Measurements from ENCODE around the gene RABAC1.

RABAC1 gene

DNA sequence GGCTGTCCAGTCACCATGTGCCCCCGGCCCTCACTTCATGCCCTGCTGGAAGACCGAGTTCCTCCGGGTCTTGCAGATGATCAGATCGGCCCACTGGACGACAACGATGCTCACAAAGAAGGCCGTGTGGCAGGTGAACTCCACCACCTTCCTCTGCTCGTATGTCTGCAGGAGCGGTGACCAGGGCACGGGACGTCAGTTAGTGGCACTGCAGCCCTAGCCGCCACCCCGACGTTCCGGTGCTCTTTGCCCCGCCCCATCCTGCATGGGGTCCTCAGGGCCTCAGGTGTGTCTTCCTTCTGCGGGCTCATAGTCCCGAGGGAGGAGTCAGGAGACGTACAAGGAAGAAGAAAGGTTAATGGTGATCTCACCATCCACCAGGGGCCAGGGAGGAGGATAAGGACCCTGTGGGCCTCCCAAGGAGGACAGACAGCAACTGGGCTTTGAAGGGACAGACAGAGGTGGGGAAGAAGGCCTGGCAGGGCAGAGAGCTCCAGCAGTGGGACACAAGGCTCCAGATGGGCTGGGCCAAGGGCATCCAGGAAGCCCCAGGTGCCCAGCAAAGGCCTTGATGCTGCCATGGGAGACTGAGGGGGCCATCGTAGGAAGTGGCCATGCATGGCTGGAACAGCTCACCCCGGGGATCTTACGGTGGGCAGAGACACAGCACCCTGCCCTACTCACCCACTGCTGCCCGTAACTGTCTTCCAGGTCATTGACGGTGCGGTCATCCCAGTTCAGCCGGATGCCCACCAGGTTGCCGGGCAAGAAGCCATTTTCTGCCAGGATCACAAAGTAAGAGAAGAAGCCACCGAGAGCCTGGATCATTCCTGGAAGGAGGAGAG lies 9.9 kb upstream of the RABAC1 start:
- no peak overlapping the region for H3K4me3 ChIP-seq (ENCODE audit: low read depth, low read length)
- DNase-seq (ENCODE audit: low read depth) = no peak
- TF ChIP-seq, protein P1, sequence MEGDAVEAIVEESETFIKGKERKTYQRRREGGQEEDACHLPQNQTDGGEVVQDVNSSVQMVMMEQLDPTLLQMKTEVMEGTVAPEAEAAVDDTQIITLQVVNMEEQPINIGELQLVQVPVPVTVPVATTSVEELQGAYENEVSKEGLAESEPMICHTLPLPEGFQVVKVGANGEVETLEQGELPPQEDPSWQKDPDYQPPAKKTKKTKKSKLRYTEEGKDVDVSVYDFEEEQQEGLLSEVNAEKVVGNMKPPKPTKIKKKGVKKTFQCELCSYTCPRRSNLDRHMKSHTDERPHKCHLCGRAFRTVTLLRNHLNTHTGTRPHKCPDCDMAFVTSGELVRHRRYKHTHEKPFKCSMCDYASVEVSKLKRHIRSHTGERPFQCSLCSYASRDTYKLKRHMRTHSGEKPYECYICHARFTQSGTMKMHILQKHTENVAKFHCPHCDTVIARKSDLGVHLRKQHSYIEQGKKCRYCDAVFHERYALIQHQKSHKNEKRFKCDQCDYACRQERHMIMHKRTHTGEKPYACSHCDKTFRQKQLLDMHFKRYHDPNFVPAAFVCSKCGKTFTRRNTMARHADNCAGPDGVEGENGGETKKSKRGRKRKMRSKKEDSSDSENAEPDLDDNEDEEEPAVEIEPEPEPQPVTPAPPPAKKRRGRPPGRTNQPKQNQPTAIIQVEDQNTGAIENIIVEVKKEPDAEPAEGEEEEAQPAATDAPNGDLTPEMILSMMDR (conservative IDR thresholded peaks at IDR 0.05; ENCODE audit: low read depth, low read length) = no peak

DNA sequence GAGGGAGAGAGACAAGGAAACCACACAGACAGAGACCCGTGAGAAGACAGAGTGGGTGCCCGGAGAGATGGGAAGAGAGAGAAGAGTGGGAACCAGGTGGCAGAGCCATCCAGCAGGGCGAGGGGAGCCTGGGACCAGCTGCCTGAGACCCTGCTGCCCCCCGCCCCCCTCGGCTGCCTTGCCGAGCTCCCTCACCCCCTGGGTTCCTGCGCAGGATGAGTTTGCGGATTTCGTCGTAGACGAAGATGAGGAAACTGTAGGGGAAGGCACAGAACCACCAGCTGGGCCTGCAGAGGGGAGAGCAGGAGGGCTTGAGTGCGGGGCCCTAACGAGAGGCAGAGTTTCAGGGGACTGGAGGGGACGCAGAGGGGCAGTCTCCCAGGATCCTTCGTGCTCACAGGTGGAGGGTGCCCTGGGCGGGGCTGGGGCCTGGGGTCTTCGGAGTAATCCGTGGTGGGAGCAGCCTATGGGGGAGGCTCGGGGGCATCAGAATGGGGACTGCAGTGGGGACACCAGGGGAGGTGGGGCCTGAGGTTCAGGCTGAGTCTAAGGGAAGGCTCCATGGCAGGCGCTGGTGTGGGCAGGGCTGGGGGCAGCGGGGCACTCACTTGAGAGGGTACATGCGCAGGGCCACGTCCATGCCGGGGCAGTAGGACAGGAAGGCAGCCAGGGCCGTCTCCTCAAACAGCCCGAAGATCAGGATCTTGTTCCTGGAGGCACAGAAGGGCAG lies 8.1 kb upstream of the RABAC1 start:
- TF ChIP-seq, protein P1 (conservative IDR thresholded peaks at IDR 0.05; ENCODE audit: low read depth, low read length) = no peak
- DNase-seq (ENCODE audit: low read depth) = no peak
- no peak overlapping the region for H3K4me3 ChIP-seq (ENCODE audit: low read depth, low read length)

DNA sequence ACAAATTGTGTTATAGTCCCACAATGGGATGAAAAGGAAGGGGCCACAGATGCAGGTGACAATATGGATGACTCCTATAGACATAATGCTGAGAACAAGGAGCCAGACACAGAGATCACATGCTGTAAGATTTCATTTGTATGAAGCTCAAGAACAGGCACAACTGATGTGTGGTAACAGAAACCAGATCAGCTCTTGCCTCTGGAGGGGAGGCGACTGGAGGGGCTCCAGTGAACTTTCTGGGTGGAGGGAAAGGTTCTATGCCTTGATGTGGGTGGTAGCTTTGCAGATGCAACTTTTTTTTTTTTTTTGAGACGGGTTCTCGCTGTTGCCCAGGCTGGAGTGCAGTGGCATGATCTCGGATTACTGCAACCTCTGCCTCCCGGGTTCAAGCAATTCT lies 6.0 kb upstream of the RABAC1 start:
- TF ChIP-seq, protein P1 (conservative IDR thresholded peaks at IDR 0.05; ENCODE audit: low read depth, low read length) = no peak
- no peak overlapping the region for H3K4me3 ChIP-seq (ENCODE audit: low read depth, low read length)
- no peak for DNase-seq (ENCODE audit: low read depth)

DNA sequence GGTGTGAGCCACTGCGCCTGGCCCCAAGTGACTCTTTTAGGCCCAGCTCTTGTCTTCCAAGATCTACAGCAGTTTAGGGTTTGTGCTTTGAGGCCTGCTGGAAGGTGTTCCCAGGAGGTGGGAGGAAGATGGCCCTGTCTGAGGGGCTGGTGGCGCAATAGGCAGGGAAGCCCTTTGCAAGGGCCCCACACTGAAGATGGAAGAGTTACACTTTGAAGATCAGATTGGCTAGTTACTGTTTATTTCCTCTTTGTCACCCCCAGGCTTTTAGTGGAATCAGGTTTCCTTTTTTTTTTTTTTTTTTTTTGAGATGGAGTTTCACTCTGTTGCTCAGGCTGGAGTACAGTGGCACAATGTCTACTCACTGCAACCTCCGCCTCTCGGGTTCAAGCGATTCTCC lies 1.9 kb upstream of the RABAC1 start:
- H3K4me3 ChIP-seq (ENCODE audit: low read depth, low read length) = no peak overlapping the region
- TF ChIP-seq, protein P1 (conservative IDR thresholded peaks at IDR 0.05; ENCODE audit: low read depth, low read length) = no peak
- no peak for DNase-seq (ENCODE audit: low read depth)

DNA sequence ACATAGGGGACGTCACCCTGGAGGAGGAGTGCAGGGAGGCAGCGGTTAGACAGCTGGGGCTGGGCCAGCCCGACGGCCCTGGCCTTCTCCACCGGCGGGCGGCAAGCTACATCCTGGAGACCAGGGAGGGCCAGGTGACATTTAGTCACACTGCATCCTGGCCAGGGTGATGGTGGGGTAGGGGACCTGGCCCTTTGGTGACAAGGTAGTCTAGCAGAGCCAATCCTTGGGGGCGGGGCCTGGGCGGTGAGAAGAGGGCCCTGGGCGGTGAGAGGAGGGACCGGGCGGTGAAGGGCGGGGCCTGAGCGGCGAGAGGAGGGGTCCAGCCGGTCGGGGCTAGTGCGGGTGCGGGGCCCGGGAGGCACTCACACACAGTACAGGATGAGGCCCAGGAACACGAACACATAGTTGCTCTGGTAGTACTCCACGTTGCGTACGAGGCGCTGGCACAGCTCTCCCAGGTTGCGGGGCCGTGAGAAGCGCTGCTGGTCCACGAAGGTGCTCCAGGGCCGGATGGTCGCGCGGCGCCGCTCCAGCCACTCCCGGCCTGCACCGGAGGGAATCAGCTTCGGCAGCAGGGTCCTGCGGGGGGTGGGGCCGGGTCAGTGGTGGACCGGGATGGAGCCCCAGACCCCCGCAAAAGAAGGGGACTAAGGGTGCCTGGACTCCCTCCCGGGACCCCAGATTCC lies 610 bp downstream of the RABAC1 start:
- TF ChIP-seq, protein P1 (conservative IDR thresholded peaks at IDR 0.05; ENCODE audit: low read depth, low read length) = no peak
- peak overlapping the region; percentile 90 for H3K4me3 ChIP-seq (ENCODE audit: low read depth, low read length)
- peak; percentile 82 for DNase-seq (ENCODE audit: low read depth)

DNA sequence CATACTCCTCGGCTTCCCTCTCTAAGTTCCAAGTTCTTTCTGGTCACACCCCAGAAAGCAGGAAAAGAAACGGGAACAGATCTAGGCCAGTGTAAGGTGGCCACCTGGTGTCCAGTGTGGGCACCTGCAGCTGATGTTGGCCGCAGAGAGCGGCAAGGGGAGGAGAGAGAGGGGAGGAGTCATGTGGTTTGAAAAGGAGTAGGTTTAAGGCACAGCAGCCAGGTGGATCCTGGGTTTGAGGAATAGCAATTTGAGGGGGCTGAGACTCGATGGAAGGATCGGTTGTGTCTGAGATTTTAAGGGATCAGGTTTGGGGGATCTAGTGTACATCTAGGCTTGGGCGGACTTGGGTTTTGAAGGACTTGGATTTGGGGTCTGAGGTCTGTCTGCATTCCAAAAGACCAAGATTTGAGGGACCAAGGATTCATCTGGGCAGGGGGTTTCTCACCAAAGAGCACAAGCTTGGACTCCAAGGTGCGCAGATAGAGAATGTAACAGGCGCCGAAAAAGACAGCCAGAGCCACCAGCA lies 1.2 kb downstream of the RABAC1 start:
- TF ChIP-seq, protein P1 (conservative IDR thresholded peaks at IDR 0.05; ENCODE audit: low read depth, low read length) = peak; percentile 87
- peak; percentile 90 for DNase-seq (ENCODE audit: low read depth)
- H3K4me3 ChIP-seq (ENCODE audit: low read depth, low read length) = peak overlapping the region; percentile 90
